Measurements from ENCODE around the gene PPIL6.

Gene PPIL6

GRCh38 chr6:109440331-109441068 is at the start of gene PPIL6, which contains the start of gene SMPD2:
TSS of gene PPIL6 (minus strand) at chr6:109440628. CDS start at chr6:109440590, 38 bp downstream.
TSS of gene SMPD2 (plus strand) at chr6:109440724. CDS start at chr6:109441122, 398 bp downstream.
- TF ChIP-seq CTCF (IDR thresholded peaks at IDR 0.05; ENCODE audit: borderline replicate concordance, insufficient read depth, low read depth, low read length): peak; percentile 24; the same call in 1 of the 2 replicates
- peak within 1 kb of the TSS; percentile 96 for H3K4me3 ChIP-seq (ENCODE audit: low read depth, low read length)

- TF ChIP-seq CTCF (IDR thresholded peaks at IDR 0.05; ENCODE audit: borderline replicate concordance, insufficient read depth, low read depth, low read length): no peak
These were observed 47.6 kb upstream of the PPIL6 start for GRCh38 chr6:109488001-109488400.

GRCh38 chr6:109486068-109486467 is 45.6 kb upstream of the PPIL6 start:
- no peak for TF ChIP-seq CTCF (IDR thresholded peaks at IDR 0.05; ENCODE audit: borderline replicate concordance, insufficient read depth, low read depth, low read length)
- no peak overlapping the region for H3K4me3 ChIP-seq (ENCODE audit: low read depth, low read length)

More at GRCh38 chr6:109488001-109488400, 47.6 kb upstream of the PPIL6 start:
- no peak overlapping the region for H3K4me3 ChIP-seq (ENCODE audit: low read depth, low read length)

GRCh38 chr6:109485266-109485935 is 45.0 kb upstream of the PPIL6 start:
- no peak overlapping the region for H3K4me3 ChIP-seq (ENCODE audit: low read depth, low read length)
- TF ChIP-seq CTCF (IDR thresholded peaks at IDR 0.05; ENCODE audit: borderline replicate concordance, insufficient read depth, low read depth, low read length): no peak

GRCh38 chr6:109484122-109484521 is 43.7 kb upstream of the PPIL6 start:
- TF ChIP-seq CTCF (IDR thresholded peaks at IDR 0.05; ENCODE audit: borderline replicate concordance, insufficient read depth, low read depth, low read length): no peak
- H3K4me3 ChIP-seq (ENCODE audit: low read depth, low read length): no peak overlapping the region

- peak overlapping the region; percentile 36 for H3K4me3 ChIP-seq (ENCODE audit: low read depth, low read length)
- no peak for TF ChIP-seq CTCF (IDR thresholded peaks at IDR 0.05; ENCODE audit: borderline replicate concordance, insufficient read depth, low read depth, low read length)
These were observed 43.3 kb upstream of the PPIL6 start for GRCh38 chr6:109483735-109484057.

Data from GM12875 (cell line).